ENCODE data around the gene SUGP2. TPM values are rescaled to one million over a fixed set of nuclear protein-coding genes. Genes with fewer than 3 reads are reported as not detected.
"Not testable (repeated sequence)": the region's sequence is repeated elsewhere in the genome, so short reads cannot be mapped to it uniquely, and the experiment has no call there.

Gene SUGP2
- total RNA-seq, 3 donors from 2014 or later: 65.4 to 93.4 (median 69.8) TPM

DNA sequence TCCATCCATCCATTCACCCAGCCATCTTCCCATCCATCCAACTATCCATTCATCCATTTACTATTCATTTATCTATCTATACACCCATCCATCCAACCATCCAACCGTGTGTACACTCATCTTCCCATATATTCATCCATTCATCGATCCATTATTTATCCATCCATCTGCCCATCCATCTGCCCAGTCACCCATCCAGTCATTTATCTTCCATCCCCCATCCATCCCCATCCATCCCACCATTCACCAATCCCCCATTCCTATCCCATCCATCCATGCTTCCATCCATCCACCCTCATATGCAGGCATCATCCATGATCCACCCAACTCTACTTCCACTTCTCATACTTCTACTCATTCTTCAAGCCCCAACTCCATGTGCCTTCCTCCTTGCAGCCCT is 78.3 kb downstream of the SUGP2 start:
- DNase-seq (no peak), ATAC-seq (no peak)
- no peaks in the 10 kb centered on the region for H3K4me1 ChIP-seq (ENCODE audit: low read depth)
- H3K4me3 ChIP-seq: no peak overlapping the region
- H3K9me3 ChIP-seq: no peaks in the 10 kb centered on the region
- TF ChIP-seq, protein P1, sequence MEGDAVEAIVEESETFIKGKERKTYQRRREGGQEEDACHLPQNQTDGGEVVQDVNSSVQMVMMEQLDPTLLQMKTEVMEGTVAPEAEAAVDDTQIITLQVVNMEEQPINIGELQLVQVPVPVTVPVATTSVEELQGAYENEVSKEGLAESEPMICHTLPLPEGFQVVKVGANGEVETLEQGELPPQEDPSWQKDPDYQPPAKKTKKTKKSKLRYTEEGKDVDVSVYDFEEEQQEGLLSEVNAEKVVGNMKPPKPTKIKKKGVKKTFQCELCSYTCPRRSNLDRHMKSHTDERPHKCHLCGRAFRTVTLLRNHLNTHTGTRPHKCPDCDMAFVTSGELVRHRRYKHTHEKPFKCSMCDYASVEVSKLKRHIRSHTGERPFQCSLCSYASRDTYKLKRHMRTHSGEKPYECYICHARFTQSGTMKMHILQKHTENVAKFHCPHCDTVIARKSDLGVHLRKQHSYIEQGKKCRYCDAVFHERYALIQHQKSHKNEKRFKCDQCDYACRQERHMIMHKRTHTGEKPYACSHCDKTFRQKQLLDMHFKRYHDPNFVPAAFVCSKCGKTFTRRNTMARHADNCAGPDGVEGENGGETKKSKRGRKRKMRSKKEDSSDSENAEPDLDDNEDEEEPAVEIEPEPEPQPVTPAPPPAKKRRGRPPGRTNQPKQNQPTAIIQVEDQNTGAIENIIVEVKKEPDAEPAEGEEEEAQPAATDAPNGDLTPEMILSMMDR (IDR thresholded peaks at IDR 0.05): no peak
- H3K36me3 ChIP-seq (ENCODE audit: low read depth): no peaks in the 10 kb centered on the region
- intact Hi-C loops (cut with DNase I, micrococcal nuclease): no loop called here

DNA sequence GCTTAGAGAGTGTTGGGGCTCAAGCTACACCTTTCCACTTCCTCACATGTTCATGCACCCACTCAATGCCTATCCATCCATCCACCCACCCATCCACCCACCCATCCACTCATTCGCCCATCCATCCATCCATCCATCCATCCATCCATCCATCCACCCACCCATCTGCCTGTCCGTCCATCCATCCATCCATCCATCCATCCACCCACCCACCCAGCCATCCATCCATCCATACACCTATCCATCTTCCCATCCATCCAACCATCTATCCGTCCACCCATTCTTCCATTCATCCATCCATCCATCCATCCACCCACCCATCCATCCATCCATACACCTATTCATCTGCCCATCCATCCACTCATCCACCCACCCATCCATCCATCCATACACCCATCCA is 79.2 kb downstream of the SUGP2 start:
- DNase-seq (no peak), ATAC-seq (no peak)
- Histone ChIP-seq H3K9me3 (no peaks in the 10 kb centered on the region), H3K36me3 (ENCODE audit: low read depth) (no peaks in the 10 kb centered on the region), H3K4me3 (no peak overlapping the region), H3K4me1 (ENCODE audit: low read depth) (no peaks in the 10 kb centered on the region)
- intact Hi-C loops (cut with DNase I, micrococcal nuclease): no loop called here
- TF ChIP-seq, protein P1 (IDR thresholded peaks at IDR 0.05): no peak

DNA sequence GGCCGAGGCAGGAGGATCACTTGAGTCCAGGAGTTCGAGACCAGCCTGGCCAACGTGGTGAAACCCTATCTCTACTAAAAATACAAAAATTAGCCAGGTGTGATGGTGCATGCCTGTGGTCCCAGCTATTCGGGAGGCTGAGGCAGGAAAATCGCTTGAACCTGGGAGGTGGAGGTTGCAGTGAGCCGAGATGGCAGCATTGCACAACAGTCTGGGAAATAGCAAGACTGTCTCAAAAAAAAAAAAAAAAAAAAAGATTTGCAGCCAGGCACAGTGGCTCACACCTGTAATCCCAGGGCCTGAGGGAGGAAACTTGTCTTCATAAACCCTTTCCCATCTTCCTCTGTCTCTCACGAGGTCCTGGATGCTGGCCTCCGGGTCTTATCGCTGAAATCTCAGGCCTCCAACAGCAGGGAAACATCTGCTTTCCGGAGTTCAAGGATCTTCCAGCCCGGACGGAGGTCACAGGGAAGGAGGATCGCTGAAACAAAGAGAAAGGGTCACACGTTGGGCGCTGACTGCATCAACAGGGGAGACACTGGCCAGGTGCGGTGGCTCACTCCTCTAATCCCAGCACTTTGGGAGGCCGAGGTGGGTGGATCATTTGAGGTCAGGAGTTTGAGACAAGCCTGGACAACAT is 80.8 kb downstream of the SUGP2 start:
- H3K4me3 ChIP-seq; ATAC-seq; H3K9me3 ChIP-seq; H3K4me1 ChIP-seq (ENCODE audit: low read depth); intact Hi-C loops (cut with DNase I, micrococcal nuclease); DNase-seq; H3K36me3 ChIP-seq (ENCODE audit: low read depth): not testable (repeated sequence)

DNA sequence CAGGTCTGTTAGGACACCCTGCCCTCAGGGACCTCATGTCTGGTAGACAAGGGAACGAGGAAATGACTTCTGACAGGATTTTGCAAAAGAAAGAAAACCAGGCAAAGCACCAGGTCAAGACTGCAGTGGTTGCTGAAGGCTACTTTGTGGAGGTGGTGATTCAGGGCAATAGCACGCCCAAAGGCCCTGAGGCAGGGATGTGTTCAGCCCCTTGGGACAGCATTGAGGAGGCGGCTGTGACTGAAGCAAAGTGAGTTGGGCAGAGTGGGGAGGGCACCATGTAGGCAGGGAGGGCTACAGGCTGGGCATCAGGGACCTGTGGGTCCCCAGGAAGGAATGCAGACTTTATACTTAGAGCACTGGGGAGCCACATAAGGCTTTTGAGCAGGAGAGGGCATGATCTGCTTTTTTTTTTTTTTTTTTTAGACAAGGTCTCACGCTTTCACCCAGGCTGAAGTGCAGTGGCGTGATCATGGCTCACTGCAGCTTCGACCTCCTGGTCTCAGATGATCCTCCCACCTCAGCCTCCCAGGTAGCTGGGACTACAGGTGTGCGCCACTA is 81.5 kb downstream of the SUGP2 start:
- DNase-seq (no peak), ATAC-seq (no peak)
- TF ChIP-seq, protein P1 (IDR thresholded peaks at IDR 0.05): no peak
- Histone ChIP-seq H3K4me1 (ENCODE audit: low read depth) (no peaks in the 10 kb centered on the region), H3K4me3 (no peak overlapping the region), H3K36me3 (ENCODE audit: low read depth) (no peaks in the 10 kb centered on the region), H3K9me3 (no peaks in the 10 kb centered on the region)
- intact Hi-C loops (cut with DNase I, micrococcal nuclease): no loop called here

DNA sequence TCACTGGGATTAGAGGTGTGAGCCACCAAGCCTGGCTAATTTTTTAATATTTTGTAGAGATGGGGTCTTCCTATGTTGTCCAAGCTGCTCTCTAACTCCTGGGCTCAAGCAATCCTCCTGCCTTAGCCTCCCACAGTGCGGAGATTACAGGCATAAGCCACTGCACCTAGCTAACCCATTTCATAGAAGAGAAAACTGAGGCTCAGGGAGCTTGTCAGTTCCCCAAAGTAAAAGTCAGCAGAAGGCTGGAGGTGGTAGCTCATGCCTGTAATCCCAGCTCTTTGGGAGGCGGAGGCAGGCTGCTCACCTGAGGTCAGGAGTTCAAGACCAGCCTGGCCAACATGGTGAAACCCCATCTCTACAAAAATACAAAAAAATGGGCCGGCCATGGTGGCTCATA is 83.5 kb downstream of the SUGP2 start:
- no peaks in the 10 kb centered on the region for H3K9me3 ChIP-seq
- no peaks in the 10 kb centered on the region for H3K4me1 ChIP-seq (ENCODE audit: low read depth)
- intact Hi-C loops (cut with DNase I, micrococcal nuclease): no loop called here
- ATAC-seq (no peak), DNase-seq (no peak)
- no peak overlapping the region for H3K4me3 ChIP-seq
- H3K36me3 ChIP-seq (ENCODE audit: low read depth): no peaks in the 10 kb centered on the region
- TF ChIP-seq, protein P1 (IDR thresholded peaks at IDR 0.05): no peak

DNA sequence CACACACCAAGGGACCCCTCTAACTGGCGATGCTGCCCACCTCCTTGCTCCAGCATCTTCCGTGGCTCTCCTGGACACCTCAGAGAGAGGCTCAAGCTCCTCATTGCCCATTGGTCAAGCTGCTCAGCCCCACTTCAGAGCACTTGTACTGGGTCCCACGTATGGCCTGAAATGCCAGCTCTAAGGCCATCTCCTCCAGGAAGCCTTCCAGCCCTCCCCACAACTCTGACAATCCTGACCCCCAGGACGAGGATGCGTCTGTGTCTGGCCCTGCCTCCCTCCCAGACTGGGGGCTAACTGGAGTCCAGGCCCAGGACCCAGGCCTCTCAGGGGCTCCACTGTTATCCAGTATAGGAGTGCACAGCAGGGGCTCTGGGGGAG is 84.4 kb downstream of the SUGP2 start:
- no peaks in the 10 kb centered on the region for H3K9me3 ChIP-seq
- no peak for DNase-seq
- no peak for ATAC-seq
- TF ChIP-seq, protein P1 (IDR thresholded peaks at IDR 0.05): no peak
- intact Hi-C loops (cut with DNase I, micrococcal nuclease): no loop called here
- H3K4me1 ChIP-seq (ENCODE audit: low read depth): no peaks in the 10 kb centered on the region
- no peaks in the 10 kb centered on the region for H3K36me3 ChIP-seq (ENCODE audit: low read depth)
- H3K4me3 ChIP-seq: no peak overlapping the region
